Esophagus squamous epithelium (tissue), 4 donors: ENCODE measurements around the gene COL28A1.

Experiments
- POLR2A ChIP-seq, 4 donors: fragments of 450-650 bp; IDR thresholded peaks; one replicate each; pipeline ENCODE4 v1.6.1; 2017; ENCODE audit warnings: antibody characterized with exemption in 4 of 4, mild to moderate bottlenecking in 4 of 4, moderate library complexity in 3 of 4
- TF ChIP-seq, protein P1 (sequence below), 6 experiments: fragments of 450-650 bp in 4 of 6; fragments of 200-600 bp in 2 of 6; sonication (generic) in 2 of 6; IDR thresholded peaks; one replicate each; pipeline ENCODE4 v1.5.1; 2016 to 2019; ENCODE audit warnings: antibody characterized with exemption in 6 of 6, mild to moderate bottlenecking in 4 of 6, moderate library complexity in 4 of 6

GRCh38 chr7:7352845-7353244, 182.8 kb downstream of the COL28A1 start:
- TF ChIP-seq, protein P1, sequence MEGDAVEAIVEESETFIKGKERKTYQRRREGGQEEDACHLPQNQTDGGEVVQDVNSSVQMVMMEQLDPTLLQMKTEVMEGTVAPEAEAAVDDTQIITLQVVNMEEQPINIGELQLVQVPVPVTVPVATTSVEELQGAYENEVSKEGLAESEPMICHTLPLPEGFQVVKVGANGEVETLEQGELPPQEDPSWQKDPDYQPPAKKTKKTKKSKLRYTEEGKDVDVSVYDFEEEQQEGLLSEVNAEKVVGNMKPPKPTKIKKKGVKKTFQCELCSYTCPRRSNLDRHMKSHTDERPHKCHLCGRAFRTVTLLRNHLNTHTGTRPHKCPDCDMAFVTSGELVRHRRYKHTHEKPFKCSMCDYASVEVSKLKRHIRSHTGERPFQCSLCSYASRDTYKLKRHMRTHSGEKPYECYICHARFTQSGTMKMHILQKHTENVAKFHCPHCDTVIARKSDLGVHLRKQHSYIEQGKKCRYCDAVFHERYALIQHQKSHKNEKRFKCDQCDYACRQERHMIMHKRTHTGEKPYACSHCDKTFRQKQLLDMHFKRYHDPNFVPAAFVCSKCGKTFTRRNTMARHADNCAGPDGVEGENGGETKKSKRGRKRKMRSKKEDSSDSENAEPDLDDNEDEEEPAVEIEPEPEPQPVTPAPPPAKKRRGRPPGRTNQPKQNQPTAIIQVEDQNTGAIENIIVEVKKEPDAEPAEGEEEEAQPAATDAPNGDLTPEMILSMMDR (IDR thresholded peaks at IDR 0.05): peak in 4 of 6 experiments; percentile 10 to 55 (median 38)
- TF ChIP-seq POLR2A (IDR thresholded peaks at IDR 0.05): no peak
